Measurements from ENCODE around the gene BTF3L4.
"Not testable (repeated sequence)": the region's sequence is repeated elsewhere in the genome, so short reads cannot be mapped to it uniquely, and the experiment has no call there.

BTF3L4 gene

DNA sequence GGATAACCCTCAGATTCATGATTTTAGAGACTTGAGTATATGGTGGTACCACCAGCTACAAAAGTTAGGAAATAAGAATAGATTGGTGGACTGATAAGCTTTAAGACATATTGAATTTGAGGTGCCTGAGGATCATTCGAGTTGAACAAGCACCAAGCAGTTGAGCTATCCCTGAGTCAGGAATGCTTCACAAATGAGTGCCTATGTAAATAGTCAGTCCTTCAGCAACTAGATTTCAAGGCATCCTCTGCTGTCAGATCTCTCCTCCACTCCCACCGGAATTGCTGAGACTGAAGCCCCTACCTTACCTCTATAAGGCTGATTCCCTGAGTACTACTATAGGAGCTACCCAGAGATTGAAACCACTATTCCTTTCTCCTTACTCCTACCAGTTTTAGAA is 7.1 kb downstream of the BTF3L4 start:
- Histone ChIP-seq H3K9me2 (ENCODE audit: low read depth, low read length) (no peaks in the 10 kb centered on the region), H3K79me2 (ENCODE audit: insufficient read depth, low read length) (peaks cover 22% of the 10 kb centered on the region)

GRCh38 chr1:52070704-52071103 is 14.6 kb downstream of the BTF3L4 start:
- Histone ChIP-seq H2AFZ (ENCODE audit: low read length) (no peak overlapping the region), H3K9me3 (ENCODE audit: low read length) (no peaks in the 10 kb centered on the region), H3K36me3 (ENCODE audit: insufficient read depth, low read length) (peaks cover 60% of the 10 kb centered on the region), H3K79me2 (ENCODE audit: insufficient read depth, low read length) (peaks cover 11% of the 10 kb centered on the region), H3F3A (ENCODE audit: insufficient read depth, low read length) (no peaks in the 10 kb centered on the region), H3K9ac (ENCODE audit: low read length) (no peak overlapping the region), H3K27me3 (ENCODE audit: insufficient read depth, low read length) (no peaks in the 10 kb centered on the region), H3K9me2 (ENCODE audit: low read depth, low read length) (no peaks in the 10 kb centered on the region), H3K27ac (ENCODE audit: low read depth, low read length, poor library complexity, severe bottlenecking) (no peak overlapping the region), H3K4me2 (ENCODE audit: low read length) (no peak overlapping the region), H3K4me1 (ENCODE audit: insufficient read depth, low read length, severe bottlenecking) (no peaks in the 10 kb centered on the region), H3K4me3 (ENCODE audit: low read depth, low read length, poor library complexity, severe bottlenecking) (no peak overlapping the region), H4K20me1 (ENCODE audit: insufficient read depth, low read length) (no peaks in the 10 kb centered on the region)
- TF ChIP-seq CTCF (IDR thresholded peaks at IDR 0.05; ENCODE audit: low read length) (no peak), EZH2 (IDR thresholded peaks at IDR 0.05; ENCODE audit: borderline replicate concordance, low read length) (no peak)

More for the DNA sequence above, 7.1 kb downstream of the BTF3L4 start:
- no peak for TF ChIP-seq EZH2 (IDR thresholded peaks at IDR 0.05; ENCODE audit: borderline replicate concordance, low read length)
- no peak for TF ChIP-seq CTCF (IDR thresholded peaks at IDR 0.05; ENCODE audit: low read length)
- peaks cover 12% of the 10 kb centered on the region for H3K4me1 ChIP-seq (ENCODE audit: insufficient read depth, low read length, severe bottlenecking)
- H3K4me2 ChIP-seq (ENCODE audit: low read length) = no peak overlapping the region
- no peaks in the 10 kb centered on the region for H4K20me1 ChIP-seq (ENCODE audit: insufficient read depth, low read length)
- no peaks in the 10 kb centered on the region for H3K27me3 ChIP-seq (ENCODE audit: insufficient read depth, low read length)
- no peak overlapping the region for H3K9ac ChIP-seq (ENCODE audit: low read length)
- no peak overlapping the region for H3K4me3 ChIP-seq (ENCODE audit: low read depth, low read length, poor library complexity, severe bottlenecking)
- no peak overlapping the region for H3K27ac ChIP-seq (ENCODE audit: low read depth, low read length, poor library complexity, severe bottlenecking)
- H3F3A ChIP-seq (ENCODE audit: insufficient read depth, low read length) = no peaks in the 10 kb centered on the region
- no peak overlapping the region for H2AFZ ChIP-seq (ENCODE audit: low read length)
- peaks cover 80% of the 10 kb centered on the region for H3K36me3 ChIP-seq (ENCODE audit: insufficient read depth, low read length)
- no peaks in the 10 kb centered on the region for H3K9me3 ChIP-seq (ENCODE audit: low read length)

DNA sequence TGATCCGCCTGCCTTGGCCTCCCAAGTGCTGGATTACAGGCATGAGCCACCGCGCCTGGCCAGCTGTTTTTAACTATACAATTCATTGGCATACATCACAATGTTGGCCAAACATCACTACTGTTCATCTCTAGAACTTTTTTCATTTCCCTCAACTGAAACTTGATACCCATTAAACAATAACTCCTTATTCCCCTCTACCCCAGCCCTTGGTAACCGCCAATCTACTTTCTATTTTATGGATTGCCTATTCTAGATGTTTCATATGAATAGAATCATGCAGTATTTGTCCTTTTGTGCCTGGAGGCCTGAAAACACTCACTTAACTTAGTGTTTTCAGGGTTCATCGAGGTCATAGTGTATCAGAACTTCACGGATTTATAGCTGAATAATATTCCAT is 16.2 kb downstream of the BTF3L4 start:
- Histone ChIP-seq H3K27ac (ENCODE audit: low read depth, low read length, poor library complexity, severe bottlenecking) (no peak overlapping the region), H3K9me2 (ENCODE audit: low read depth, low read length) (no peaks in the 10 kb centered on the region), H3K9me3 (ENCODE audit: low read length) (no peaks in the 10 kb centered on the region), H3K4me2 (ENCODE audit: low read length) (no peak overlapping the region), H3K36me3 (ENCODE audit: insufficient read depth, low read length) (peaks cover 49% of the 10 kb centered on the region), H3K27me3 (ENCODE audit: insufficient read depth, low read length) (no peaks in the 10 kb centered on the region), H4K20me1 (ENCODE audit: insufficient read depth, low read length) (no peaks in the 10 kb centered on the region), H2AFZ (ENCODE audit: low read length) (no peak overlapping the region), H3K79me2 (ENCODE audit: insufficient read depth, low read length) (peaks cover 11% of the 10 kb centered on the region), H3K4me3 (ENCODE audit: low read depth, low read length, poor library complexity, severe bottlenecking) (no peak overlapping the region), H3F3A (ENCODE audit: insufficient read depth, low read length) (no peaks in the 10 kb centered on the region), H3K9ac (ENCODE audit: low read length) (no peak overlapping the region), H3K4me1 (ENCODE audit: insufficient read depth, low read length, severe bottlenecking) (no peaks in the 10 kb centered on the region)
- TF ChIP-seq EZH2 (IDR thresholded peaks at IDR 0.05; ENCODE audit: borderline replicate concordance, low read length) (no peak), CTCF (IDR thresholded peaks at IDR 0.05; ENCODE audit: low read length) (no peak)

- H2AFZ ChIP-seq (ENCODE audit: low read length); H3K9me3 ChIP-seq (ENCODE audit: low read length); H3F3A ChIP-seq (ENCODE audit: insufficient read depth, low read length); H3K27ac ChIP-seq (ENCODE audit: low read depth, low read length, poor library complexity, severe bottlenecking); H3K4me2 ChIP-seq (ENCODE audit: low read length); H3K79me2 ChIP-seq (ENCODE audit: insufficient read depth, low read length); H3K9me2 ChIP-seq (ENCODE audit: low read depth, low read length); H3K4me3 ChIP-seq (ENCODE audit: low read depth, low read length, poor library complexity, severe bottlenecking); H3K9ac ChIP-seq (ENCODE audit: low read length); H3K4me1 ChIP-seq (ENCODE audit: insufficient read depth, low read length, severe bottlenecking); H3K27me3 ChIP-seq (ENCODE audit: insufficient read depth, low read length); H4K20me1 ChIP-seq (ENCODE audit: insufficient read depth, low read length): not testable (repeated sequence)
- peaks cover 48% of the 10 kb centered on the region for H3K36me3 ChIP-seq (ENCODE audit: insufficient read depth, low read length)
These were observed 21.2 kb downstream of the BTF3L4 start for GRCh38 chr1:52077277-52077676.
